Parathyroid adenoma (tissue), 2 donors: Measurements from ENCODE around the gene RPL18.
A peak's percentile ranks its signal among the peaks of the same experiment; 100 is the strongest.
"Not testable (repeated sequence)": the region's sequence is repeated elsewhere in the genome, so short reads cannot be mapped to it uniquely, and the experiment has no call there.

Experiments used
- H2AFZ ChIP-seq: fragments of 300-600 bp; sonication (generic); one replicate; pipeline ENCODE4 v1.7.0; 2017; ENCODE audit warnings: antibody characterized with exemption, mild to moderate bottlenecking
- H3K27ac ChIP-seq: fragments of 300-600 bp; sonication (generic); one replicate; pipeline ENCODE4 v1.7.0; 2017
- H3K27me3 ChIP-seq: fragments of 300-600 bp; sonication (generic); one replicate; pipeline ENCODE4 v1.7.0; 2017; ENCODE audit warnings: low read length; ENCODE audit not compliant: control insufficient read depth, insufficient read depth
- H3K36me3 ChIP-seq: fragments of 300-600 bp; sonication (generic); one replicate; pipeline ENCODE4 v1.7.0; 2017; ENCODE audit warnings: low read length; ENCODE audit not compliant: control insufficient read depth, insufficient read depth
- H3K4me1 ChIP-seq: fragments of 300-600 bp; sonication (generic); one replicate; pipeline ENCODE4 v1.7.0; 2017; ENCODE audit warnings: control low read depth
- H3K4me2 ChIP-seq: fragments of 300-600 bp; sonication (generic); one replicate; pipeline ENCODE4 v1.7.0; 2017; ENCODE audit warnings: low read length
- H3K4me3 ChIP-seq: fragments of 300-600 bp; sonication (generic); one replicate; pipeline ENCODE4 v1.7.0; 2017; ENCODE audit warnings: low read depth, low read length
- H3K79me2 ChIP-seq: fragments of 300-600 bp; sonication (generic); one replicate; pipeline ENCODE4 v1.7.0; 2017; ENCODE audit warnings: control low read depth
- H3K9ac ChIP-seq: fragments of 300-600 bp; sonication (generic); one replicate; pipeline ENCODE4 v1.7.0; 2017; ENCODE audit warnings: mild to moderate bottlenecking
- H3K9me3 ChIP-seq: fragments of 300-600 bp; sonication (generic); one replicate; pipeline ENCODE4 v1.7.0; 2017; ENCODE audit warnings: low read length; ENCODE audit not compliant: control insufficient read depth
- CTCF ChIP-seq: fragments of 300-600 bp; sonication (generic); IDR thresholded peaks from one replicate; pipeline ENCODE4 v1.7.0; 2017; ENCODE audit warnings: antibody characterized with exemption, mild to moderate bottlenecking
- donor health status: primary hyperparathyroidism.

The RPL18 gene

GRCh38 chr19:48634036-48634342, 15.0 kb upstream of the RPL18 start:
- peak overlapping the region; percentile 64 for H3K4me2 ChIP-seq
- H3K79me2 ChIP-seq, result no peaks in the 10 kb centered on the region
- peak overlapping the region; percentile 57 for H3K4me3 ChIP-seq
- no peaks in the 10 kb centered on the region for H3K27me3 ChIP-seq
- H2AFZ ChIP-seq, result no peak overlapping the region
- peak overlapping the region; percentile 99 for H3K27ac ChIP-seq
- H3K9ac ChIP-seq, result no peak overlapping the region
- H3K36me3 ChIP-seq, result no peaks in the 10 kb centered on the region
- H3K9me3 ChIP-seq, result no peaks in the 10 kb centered on the region
- no peak for TF ChIP-seq CTCF
- peaks cover 50% of the 10 kb centered on the region for H3K4me1 ChIP-seq

GRCh38 chr19:48633148-48634035, 14.4 kb upstream of the RPL18 start:
- H3K9ac ChIP-seq, result no peak overlapping the region
- peak overlapping the region; percentile 57 for H3K4me3 ChIP-seq

GRCh38 chr19:48632692-48633147, 13.7 kb upstream of the RPL18 start:
- Histone ChIP-seq H2AFZ (no peak overlapping the region), H3K36me3 (no peaks in the 10 kb centered on the region), H3K79me2 (no peaks in the 10 kb centered on the region), H3K4me2 (peak overlapping the region; percentile 64), H3K27me3 (no peaks in the 10 kb centered on the region), H3K4me3 (no peak overlapping the region), H3K9me3 (no peaks in the 10 kb centered on the region), H3K4me1 (peaks cover 44% of the 10 kb centered on the region), H3K27ac (peak overlapping the region; percentile 99), H3K9ac (no peak overlapping the region)
- TF ChIP-seq CTCF, result no peak

More at GRCh38 chr19:48633148-48634035, 14.4 kb upstream of the RPL18 start:
- peak overlapping the region; percentile 99 for H3K27ac ChIP-seq
- H3K4me2 ChIP-seq, result peak overlapping the region; percentile 64
- H3K36me3 ChIP-seq, result no peaks in the 10 kb centered on the region
- no peaks in the 10 kb centered on the region for H3K9me3 ChIP-seq
- no peaks in the 10 kb centered on the region for H3K79me2 ChIP-seq
- H3K4me1 ChIP-seq, result peaks cover 45% of the 10 kb centered on the region
- no peak overlapping the region for H2AFZ ChIP-seq
- H3K27me3 ChIP-seq, result no peaks in the 10 kb centered on the region
- no peak for TF ChIP-seq CTCF

DNA sequence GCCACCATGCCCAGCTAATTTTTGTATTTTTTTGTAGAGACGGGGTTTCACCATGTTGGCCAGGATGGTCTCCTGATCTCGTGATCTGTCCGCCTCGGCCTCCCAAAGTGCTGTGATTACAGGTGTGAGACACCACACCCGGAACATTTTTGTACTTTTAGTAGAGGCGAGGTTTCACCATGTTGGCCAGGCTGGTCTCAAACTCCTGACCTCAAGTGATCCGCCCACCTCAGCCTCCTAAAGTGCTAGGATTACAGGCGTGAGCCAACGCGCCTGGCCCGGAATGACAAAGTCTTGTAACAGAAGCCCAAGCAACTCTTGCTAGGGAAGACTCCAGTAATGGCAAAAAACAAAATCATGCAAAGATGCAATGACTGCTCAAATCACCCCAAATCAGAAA, 13.3 kb upstream of the RPL18 start:
- not testable (repeated sequence) for H3K9me3 ChIP-seq, H3K36me3 ChIP-seq, H3K9ac ChIP-seq, H3K79me2 ChIP-seq, H3K4me3 ChIP-seq, H2AFZ ChIP-seq, H3K27me3 ChIP-seq
- Histone ChIP-seq H3K4me2 (peak overlapping the region; percentile 47), H3K4me1 (peaks cover 44% of the 10 kb centered on the region), H3K27ac (peak overlapping the region; percentile 99)

DNA sequence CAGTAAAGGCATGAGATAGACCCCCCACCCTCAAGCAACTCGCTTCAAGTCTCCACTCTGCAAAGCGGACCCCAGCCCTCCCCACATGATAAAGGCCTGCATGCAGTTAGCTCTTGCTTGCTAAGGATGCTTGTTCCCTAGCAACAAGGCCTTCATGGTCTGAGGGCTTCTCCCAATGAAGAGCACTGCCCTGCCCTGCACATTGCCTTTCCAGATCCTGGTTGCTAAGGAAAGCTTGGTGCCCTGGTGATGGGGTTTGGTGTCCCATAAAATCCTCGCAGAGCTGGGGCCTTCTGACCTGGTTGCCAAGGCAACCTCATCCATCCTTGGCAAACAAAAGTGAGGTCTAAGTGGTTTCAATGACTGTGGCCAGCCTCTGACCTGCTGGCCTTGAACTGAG, 12.2 kb upstream of the RPL18 start:
- peaks cover 44% of the 10 kb centered on the region for H3K4me1 ChIP-seq
- H2AFZ ChIP-seq, result no peak overlapping the region
- H3K27ac ChIP-seq, result peak overlapping the region; percentile 75
- H3K9ac ChIP-seq, result no peak overlapping the region
- no peaks in the 10 kb centered on the region for H3K27me3 ChIP-seq
- no peak for TF ChIP-seq CTCF
- H3K4me2 ChIP-seq, result no peak overlapping the region
- no peaks in the 10 kb centered on the region for H3K9me3 ChIP-seq
- no peak overlapping the region for H3K4me3 ChIP-seq
- no peaks in the 10 kb centered on the region for H3K36me3 ChIP-seq
- no peaks in the 10 kb centered on the region for H3K79me2 ChIP-seq
